ENCODE results near the gene AMDHD2.

AMDHD2 gene

GRCh38 chr16:2514333-2515179 is 5.6 kb upstream of the AMDHD2 start:
- TF ChIP-seq CTCF (IDR thresholded peaks at IDR 0.05; ENCODE audit: insufficient read depth, low read depth, low read length, missing control alignments): no peak
- H3K4me3 ChIP-seq (ENCODE audit: low read depth, low read length): peak overlapping the region; percentile 95
- peak; percentile 42 for DNase-seq (ENCODE audit: low read depth)

GRCh38 chr16:2515180-2515851 is 4.9 kb upstream of the AMDHD2 start:
- peak overlapping the region; percentile 95 for H3K4me3 ChIP-seq (ENCODE audit: low read depth, low read length)
- no peak for TF ChIP-seq CTCF (IDR thresholded peaks at IDR 0.05; ENCODE audit: insufficient read depth, low read depth, low read length, missing control alignments)
- no peak for DNase-seq (ENCODE audit: low read depth)

- H3K4me3 ChIP-seq (ENCODE audit: low read depth, low read length): no peak overlapping the region
- TF ChIP-seq CTCF (IDR thresholded peaks at IDR 0.05; ENCODE audit: insufficient read depth, low read depth, low read length, missing control alignments): no peak
- no peak for DNase-seq (ENCODE audit: low read depth)
These were observed 3.6 kb upstream of the AMDHD2 start for GRCh38 chr16:2516391-2517240.

- TF ChIP-seq CTCF (IDR thresholded peaks at IDR 0.05; ENCODE audit: insufficient read depth, low read depth, low read length, missing control alignments): no peak
- H3K4me3 ChIP-seq (ENCODE audit: low read depth, low read length): no peak overlapping the region
These were observed 2.1 kb upstream of the AMDHD2 start for GRCh38 chr16:2517954-2518605.

GRCh38 chr16:2518823-2519710 is 1.1 kb upstream of the AMDHD2 start:
- no peak for DNase-seq (ENCODE audit: low read depth)
- no peak for TF ChIP-seq CTCF (IDR thresholded peaks at IDR 0.05; ENCODE audit: insufficient read depth, low read depth, low read length, missing control alignments)
- H3K4me3 ChIP-seq (ENCODE audit: low read depth, low read length): no peak overlapping the region

More at GRCh38 chr16:2517954-2518605, 2.1 kb upstream of the AMDHD2 start:
- no peak for DNase-seq (ENCODE audit: low read depth)

Data from GM12865 (cell line).